ENCODE data around the gene SERPINA4.

DNA sequence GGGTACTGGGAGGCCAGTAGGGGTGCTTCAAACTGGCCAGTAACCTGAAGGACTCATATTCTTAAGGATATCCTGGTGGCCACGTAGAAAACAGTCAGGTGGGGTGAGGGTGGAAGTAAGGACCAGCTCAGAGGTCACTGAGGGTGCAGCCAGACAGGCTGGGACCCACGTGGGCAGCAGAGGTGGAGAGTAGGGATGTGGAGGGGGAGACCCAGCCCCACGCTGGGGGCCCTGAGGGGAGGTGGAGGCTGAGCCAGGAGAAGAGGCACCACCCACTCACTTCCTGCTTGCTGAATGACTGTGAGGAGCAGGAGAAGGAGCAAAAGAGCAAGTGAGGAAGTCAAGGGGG is 38.4 kb downstream of the SERPINA4 start:
- no peak for TF ChIP-seq POLR2AphosphoS5 (IDR thresholded peaks at IDR 0.05; ENCODE audit: low read depth, low read length)
- TF ChIP-seq SIN3A (IDR thresholded peaks at IDR 0.05; ENCODE audit: borderline replicate concordance, insufficient read depth, low read length), result no peak
- TF ChIP-seq TAF1 (IDR thresholded peaks at IDR 0.05; ENCODE audit: borderline replicate concordance, insufficient read depth, low read length), result no peak
- TF ChIP-seq, protein P1, sequence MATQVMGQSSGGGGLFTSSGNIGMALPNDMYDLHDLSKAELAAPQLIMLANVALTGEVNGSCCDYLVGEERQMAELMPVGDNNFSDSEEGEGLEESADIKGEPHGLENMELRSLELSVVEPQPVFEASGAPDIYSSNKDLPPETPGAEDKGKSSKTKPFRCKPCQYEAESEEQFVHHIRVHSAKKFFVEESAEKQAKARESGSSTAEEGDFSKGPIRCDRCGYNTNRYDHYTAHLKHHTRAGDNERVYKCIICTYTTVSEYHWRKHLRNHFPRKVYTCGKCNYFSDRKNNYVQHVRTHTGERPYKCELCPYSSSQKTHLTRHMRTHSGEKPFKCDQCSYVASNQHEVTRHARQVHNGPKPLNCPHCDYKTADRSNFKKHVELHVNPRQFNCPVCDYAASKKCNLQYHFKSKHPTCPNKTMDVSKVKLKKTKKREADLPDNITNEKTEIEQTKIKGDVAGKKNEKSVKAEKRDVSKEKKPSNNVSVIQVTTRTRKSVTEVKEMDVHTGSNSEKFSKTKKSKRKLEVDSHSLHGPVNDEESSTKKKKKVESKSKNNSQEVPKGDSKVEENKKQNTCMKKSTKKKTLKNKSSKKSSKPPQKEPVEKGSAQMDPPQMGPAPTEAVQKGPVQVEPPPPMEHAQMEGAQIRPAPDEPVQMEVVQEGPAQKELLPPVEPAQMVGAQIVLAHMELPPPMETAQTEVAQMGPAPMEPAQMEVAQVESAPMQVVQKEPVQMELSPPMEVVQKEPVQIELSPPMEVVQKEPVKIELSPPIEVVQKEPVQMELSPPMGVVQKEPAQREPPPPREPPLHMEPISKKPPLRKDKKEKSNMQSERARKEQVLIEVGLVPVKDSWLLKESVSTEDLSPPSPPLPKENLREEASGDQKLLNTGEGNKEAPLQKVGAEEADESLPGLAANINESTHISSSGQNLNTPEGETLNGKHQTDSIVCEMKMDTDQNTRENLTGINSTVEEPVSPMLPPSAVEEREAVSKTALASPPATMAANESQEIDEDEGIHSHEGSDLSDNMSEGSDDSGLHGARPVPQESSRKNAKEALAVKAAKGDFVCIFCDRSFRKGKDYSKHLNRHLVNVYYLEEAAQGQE (IDR thresholded peaks at IDR 0.05; ENCODE audit: insufficient read depth in 1 of 2, low read depth in 2 of 2, low read length in 2 of 2), result no peak
- no peak for TF ChIP-seq FOXP2 (optimal IDR thresholded peaks at IDR 0.05; ENCODE audit: borderline replicate concordance, extremely low read depth, extremely low read length, insufficient read depth)

Measured in PFSK-1 (cell line).